RWPE2 (cell line): ENCODE measurements around the gene ADAMTS6.

Experiments used
- ATAC-seq: fragments of 200-7000 bp; cut with Tn5 transposase; 3 replicates; pipeline ENCODE4 v1.9.1; 2021; ENCODE audit warnings: low read depth
- DNase-seq: peaks from one replicate; pipeline ENCODE4 v3.0.0-alpha.2; 2020; ENCODE audit warnings: low spot score
- H3K27ac ChIP-seq: fragments of 450-650 bp; 2 replicates; pipeline ENCODE4 v1.5.1; 2017; ENCODE audit warnings: mild to moderate bottlenecking; ENCODE audit not compliant: poor library complexity, severe bottlenecking
- H3K27me3 ChIP-seq: fragments of 250-450 bp; sonication (Bioruptor Pico); 2 replicates; pipeline ENCODE4 v1.5.1; 2021; ENCODE audit warnings: mild to moderate bottlenecking, moderate library complexity; ENCODE audit not compliant: insufficient read depth, poor library complexity, severe bottlenecking
- H3K36me3 ChIP-seq: fragments of 250-450 bp; sonication (Bioruptor Pico); 2 replicates; pipeline ENCODE4 v1.5.1; 2020; ENCODE audit warnings: low read depth, mild to moderate bottlenecking, moderate library complexity
- H3K4me1 ChIP-seq: fragments of 250-450 bp; sonication (Bioruptor Pico); 2 replicates; pipeline ENCODE4 v1.5.1; 2021; ENCODE audit warnings: mild to moderate bottlenecking, moderate library complexity; ENCODE audit not compliant: insufficient read depth, poor library complexity, severe bottlenecking
- H3K4me3 ChIP-seq: fragments of 250-450 bp; sonication (Bioruptor Pico); 2 replicates; pipeline ENCODE4 v1.5.1; 2021; ENCODE audit warnings: mild to moderate bottlenecking, moderate library complexity; ENCODE audit not compliant: severe bottlenecking
- H3K9me3 ChIP-seq: fragments of 250-450 bp; sonication (Bioruptor Pico); 2 replicates; pipeline ENCODE4 v1.5.1; 2021; ENCODE audit warnings: mild to moderate bottlenecking, moderate library complexity; ENCODE audit not compliant: severe bottlenecking
- CTCF ChIP-seq: fragments of 450-650 bp; IDR thresholded peaks from one replicate; pipeline ENCODE4 v1.5.1; 2017; ENCODE audit warnings: mild to moderate bottlenecking, moderate library complexity; ENCODE audit not compliant: poor library complexity, severe bottlenecking

Gene ADAMTS6

GRCh38 chr5:65132386-65132785 lies 349.3 kb downstream of the ADAMTS6 start:
- H3K27ac ChIP-seq = no peak overlapping the region
- H3K9me3 ChIP-seq = no peaks in the 10 kb centered on the region
- no peak for ATAC-seq
- H3K36me3 ChIP-seq = no peaks in the 10 kb centered on the region
- DNase-seq = no peak
- no peak for TF ChIP-seq CTCF
- no peaks in the 10 kb centered on the region for H3K27me3 ChIP-seq
- no peak overlapping the region for H3K4me3 ChIP-seq
- no peaks in the 10 kb centered on the region for H3K4me1 ChIP-seq

GRCh38 chr5:65128226-65128625 lies 353.5 kb downstream of the ADAMTS6 start:
- TF ChIP-seq CTCF = no peak
- ATAC-seq (no peak), DNase-seq (no peak)
- Histone ChIP-seq H3K9me3 (no peaks in the 10 kb centered on the region), H3K27me3 (no peaks in the 10 kb centered on the region), H3K4me3 (no peak overlapping the region), H3K27ac (no peak overlapping the region), H3K4me1 (no peaks in the 10 kb centered on the region), H3K36me3 (no peaks in the 10 kb centered on the region)

- Histone ChIP-seq H3K36me3 (no peaks in the 10 kb centered on the region), H3K4me1 (no peaks in the 10 kb centered on the region), H3K27me3 (no peaks in the 10 kb centered on the region), H3K27ac (no peak overlapping the region), H3K4me3 (no peak overlapping the region), H3K9me3 (no peaks in the 10 kb centered on the region)
- DNase-seq (no peak), ATAC-seq (no peak)
- TF ChIP-seq CTCF = no peak
Measured at GRCh38 chr5:65127161-65127901, 354.4 kb downstream of the ADAMTS6 start.

- Histone ChIP-seq H3K36me3 (no peaks in the 10 kb centered on the region), H3K4me1 (no peaks in the 10 kb centered on the region), H3K27ac (no peak overlapping the region), H3K4me3 (no peak overlapping the region), H3K9me3 (no peaks in the 10 kb centered on the region), H3K27me3 (no peaks in the 10 kb centered on the region)
- no peak for ATAC-seq
- no peak for TF ChIP-seq CTCF
- no peak for DNase-seq
Measured at GRCh38 chr5:65126542-65127069, 355.1 kb downstream of the ADAMTS6 start.
